GM12801 (cell line): ENCODE results near the gene SLC35B4.

Source experiments
- TF ChIP-seq, protein P1 (sequence below): IDR thresholded peaks from one replicate; pipeline ENCODE4 v1.5.1; 2011; ENCODE audit warnings: control low read depth; ENCODE audit not compliant: insufficient read length; ENCODE audit errors: extremely low read depth

SLC35B4 gene

DNA sequence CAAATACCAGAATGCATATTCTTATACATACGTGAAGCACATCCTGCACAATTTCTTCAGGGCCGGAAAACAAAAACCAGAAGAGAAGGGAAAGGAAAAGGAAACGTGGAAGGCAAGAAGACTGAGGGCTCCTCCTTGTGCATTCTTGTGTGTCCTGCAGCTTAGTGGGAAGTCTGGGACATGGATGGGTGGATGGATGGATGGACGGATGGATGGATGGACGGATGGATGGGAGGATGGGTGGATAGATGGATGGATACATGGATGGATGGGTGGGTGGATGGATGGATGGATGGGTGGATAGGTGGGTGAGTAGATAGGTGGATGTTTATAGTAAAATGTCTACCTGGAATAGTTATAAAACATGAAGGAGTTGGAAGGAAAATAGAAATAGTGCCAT, 30.8 kb upstream of the SLC35B4 start:
- TF ChIP-seq, protein P1, sequence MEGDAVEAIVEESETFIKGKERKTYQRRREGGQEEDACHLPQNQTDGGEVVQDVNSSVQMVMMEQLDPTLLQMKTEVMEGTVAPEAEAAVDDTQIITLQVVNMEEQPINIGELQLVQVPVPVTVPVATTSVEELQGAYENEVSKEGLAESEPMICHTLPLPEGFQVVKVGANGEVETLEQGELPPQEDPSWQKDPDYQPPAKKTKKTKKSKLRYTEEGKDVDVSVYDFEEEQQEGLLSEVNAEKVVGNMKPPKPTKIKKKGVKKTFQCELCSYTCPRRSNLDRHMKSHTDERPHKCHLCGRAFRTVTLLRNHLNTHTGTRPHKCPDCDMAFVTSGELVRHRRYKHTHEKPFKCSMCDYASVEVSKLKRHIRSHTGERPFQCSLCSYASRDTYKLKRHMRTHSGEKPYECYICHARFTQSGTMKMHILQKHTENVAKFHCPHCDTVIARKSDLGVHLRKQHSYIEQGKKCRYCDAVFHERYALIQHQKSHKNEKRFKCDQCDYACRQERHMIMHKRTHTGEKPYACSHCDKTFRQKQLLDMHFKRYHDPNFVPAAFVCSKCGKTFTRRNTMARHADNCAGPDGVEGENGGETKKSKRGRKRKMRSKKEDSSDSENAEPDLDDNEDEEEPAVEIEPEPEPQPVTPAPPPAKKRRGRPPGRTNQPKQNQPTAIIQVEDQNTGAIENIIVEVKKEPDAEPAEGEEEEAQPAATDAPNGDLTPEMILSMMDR: no peak

DNA sequence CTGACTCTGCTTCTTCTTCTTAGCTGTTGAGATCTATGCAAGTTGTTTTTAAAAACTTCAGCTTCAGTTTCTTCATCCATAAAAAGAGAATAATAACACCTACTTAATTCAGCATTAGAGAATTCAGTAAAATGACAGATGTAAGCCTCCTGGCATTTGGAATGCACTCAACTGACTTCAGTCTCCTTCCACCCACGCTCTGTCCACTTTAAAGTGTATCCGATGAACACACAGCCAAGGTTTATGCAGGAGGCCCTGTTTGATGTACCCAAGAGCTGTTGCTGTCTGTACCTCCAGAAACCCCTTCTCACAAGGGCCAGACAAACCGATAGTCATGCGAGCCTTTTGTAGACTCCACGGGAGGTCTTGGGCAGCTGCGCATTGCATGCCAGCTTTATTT, 27.1 kb upstream of the SLC35B4 start:
- TF ChIP-seq, protein P1: no peak

DNA sequence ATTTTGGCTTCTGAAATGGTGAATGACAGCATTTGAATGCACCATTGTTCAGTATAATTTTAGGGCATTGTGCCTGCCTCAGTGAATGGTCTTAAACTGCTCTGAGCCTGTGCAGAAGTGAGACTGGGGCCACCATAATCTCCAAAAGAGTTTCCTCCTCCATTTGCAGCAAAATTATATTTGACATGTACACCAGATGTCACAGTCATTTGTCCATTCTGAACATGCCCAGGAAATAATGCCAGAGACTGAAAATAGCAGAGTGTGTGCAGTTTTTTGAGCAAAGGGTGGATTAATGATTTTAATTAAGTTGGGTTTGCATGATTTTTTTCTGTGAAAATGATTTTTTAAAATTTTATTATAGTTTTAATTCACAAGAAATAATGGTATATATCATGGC, 26.4 kb upstream of the SLC35B4 start:
- TF ChIP-seq, protein P1: no peak

DNA sequence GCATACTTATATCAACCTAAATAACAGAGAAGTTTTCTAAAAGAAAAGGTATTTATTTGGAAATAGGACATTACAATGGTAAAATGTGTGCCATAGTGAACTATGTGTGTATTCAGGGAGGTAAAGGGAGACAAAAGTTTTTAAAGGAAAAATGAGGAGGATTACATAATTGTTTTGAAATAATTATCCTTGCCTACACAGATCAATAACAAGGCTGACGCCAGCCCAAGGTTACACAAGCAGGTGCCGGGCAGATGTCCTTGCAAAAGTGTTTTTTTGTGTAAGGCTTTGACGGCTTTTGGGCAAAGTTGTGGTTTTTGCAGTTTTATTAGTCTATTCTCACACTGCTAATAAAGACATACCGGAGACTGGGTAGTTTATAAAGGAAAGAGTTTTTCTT, 22.7 kb upstream of the SLC35B4 start:
- TF ChIP-seq, protein P1: no peak

DNA sequence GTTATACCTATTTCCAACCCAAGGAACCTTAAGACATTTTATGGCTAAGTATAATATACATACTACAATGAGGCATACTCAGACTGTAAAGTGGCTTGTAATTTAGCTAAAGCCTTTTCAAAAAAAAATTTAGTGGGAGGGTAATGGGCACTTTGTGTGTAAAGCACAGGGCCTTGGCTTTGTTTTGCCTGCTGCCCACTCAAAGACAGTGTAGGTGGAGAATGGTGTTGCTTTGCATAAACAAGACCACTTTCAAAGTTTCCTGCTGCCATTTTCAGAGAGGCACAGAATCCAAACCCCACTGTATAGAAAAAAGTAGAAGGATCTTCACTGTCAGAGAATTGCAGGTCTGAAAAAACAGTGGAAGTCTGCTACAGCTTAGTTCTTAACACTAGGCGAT, 21.2 kb upstream of the SLC35B4 start:
- TF ChIP-seq, protein P1: no peak

DNA sequence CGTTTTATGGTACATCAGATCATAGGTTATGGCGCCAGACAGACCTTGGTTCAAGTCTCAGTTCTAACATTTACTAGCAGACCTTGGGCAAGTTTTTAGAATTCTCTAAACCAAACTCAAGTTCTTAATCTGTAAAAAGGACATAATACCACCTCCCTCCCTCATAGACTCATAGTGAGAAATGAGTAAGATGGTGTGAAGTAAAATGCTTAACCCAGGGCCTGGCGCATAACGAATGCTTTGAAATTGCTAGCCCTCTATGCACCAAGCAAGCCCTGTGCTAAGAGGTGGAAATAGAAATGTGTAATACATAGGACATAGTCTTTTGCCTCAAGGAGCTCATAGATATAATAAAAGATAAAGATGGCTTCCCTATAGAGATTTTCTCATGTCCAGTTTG, 17.7 kb upstream of the SLC35B4 start:
- TF ChIP-seq, protein P1: no peak

DNA sequence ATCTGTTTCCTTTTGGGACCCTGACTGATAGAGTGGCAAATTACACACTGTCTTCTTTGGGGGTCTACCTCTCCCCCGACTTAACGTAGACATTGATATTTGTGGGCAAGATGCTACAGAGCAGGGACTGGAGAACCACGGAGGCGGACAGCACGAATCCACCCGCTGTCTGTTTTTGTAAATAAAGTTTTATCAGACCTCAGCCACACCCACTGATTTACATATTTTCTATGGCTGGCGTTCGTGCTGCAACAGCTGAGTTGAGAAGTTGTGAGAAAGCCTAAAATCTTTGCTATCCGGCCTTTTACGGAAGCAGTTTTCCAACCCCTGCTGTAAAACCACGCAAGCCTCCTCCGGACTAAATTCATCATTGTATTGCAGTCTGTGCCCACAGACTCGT, 17.2 kb upstream of the SLC35B4 start:
- TF ChIP-seq, protein P1: no peak

DNA sequence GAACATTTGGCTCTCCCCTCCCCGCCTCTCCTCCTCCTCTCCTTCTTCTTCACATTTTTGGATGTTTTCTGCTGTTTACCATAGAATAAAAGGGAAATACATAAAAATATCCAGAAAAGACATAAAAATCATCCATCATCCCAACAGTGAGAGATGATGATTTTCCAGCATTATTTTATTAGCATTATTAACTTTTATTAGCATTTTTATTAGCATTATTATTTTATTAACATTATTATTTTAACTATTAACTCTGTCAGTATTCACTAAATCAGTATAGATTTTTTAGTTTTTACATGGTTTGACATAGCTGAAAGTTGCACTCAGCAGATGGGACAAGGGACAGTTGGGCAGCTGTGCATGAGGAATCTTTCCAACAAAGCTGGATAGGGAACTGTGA, 16.2 kb upstream of the SLC35B4 start:
- TF ChIP-seq, protein P1: no peak
